ENCODE measurements around the gene KIAA0586. TPM values are rescaled to one million over a fixed set of nuclear protein-coding genes. Genes with fewer than 3 reads are reported as not detected.

The KIAA0586 gene
- 29.8 and 41.8 TPM in 2 replicates for total RNA-seq

DNA sequence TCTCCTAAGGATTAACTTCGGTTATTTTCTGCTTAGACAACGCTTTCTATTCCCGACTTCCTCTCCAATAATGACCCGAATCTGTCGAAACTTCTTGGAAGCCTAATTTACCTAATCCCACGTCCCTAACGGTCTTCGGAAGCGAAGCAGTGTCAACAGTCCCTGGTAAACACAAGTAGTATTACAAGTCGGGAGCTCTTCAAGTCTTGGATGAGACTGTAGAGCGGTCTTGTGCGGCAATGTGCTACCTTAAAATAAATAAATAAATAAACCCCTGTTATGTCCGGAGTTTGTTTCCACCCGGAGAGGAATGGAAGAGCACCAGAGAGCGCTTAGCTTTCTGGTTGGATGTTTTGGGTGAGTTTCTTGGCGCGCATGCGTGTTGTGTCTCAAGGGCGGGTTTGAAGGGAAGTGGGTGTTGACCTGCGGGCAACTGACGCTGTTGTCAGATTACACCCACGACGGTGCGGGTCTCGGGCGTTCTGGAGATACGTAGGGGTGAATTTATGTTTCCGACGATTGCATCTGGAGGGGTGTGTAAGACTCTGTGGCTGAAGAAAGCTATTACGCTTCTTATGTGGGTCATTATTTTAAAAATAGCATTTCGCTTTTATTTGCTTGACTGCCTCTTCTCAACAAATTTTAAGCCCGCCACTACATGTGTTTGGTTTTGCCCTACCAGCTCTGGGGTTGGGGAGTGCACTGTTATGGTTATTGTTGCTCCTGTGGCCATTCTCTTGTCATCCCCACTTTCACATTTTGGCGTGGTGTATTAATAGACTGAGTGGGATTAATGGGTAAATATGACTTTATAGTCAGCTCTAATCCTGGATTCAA, at the start of gene KIAA0586, which contains the start of gene TIMM9:
Gene KIAA0586, plus strand, starts transcription at position 439 of the 837 bp plus-strand sequence. CDS start 546 bp downstream, outside the sequence.
Gene TIMM9, minus strand, starts transcription at position 251 of the 837 bp plus-strand sequence. CDS start 15,586 bp downstream, outside the sequence.

DNA sequence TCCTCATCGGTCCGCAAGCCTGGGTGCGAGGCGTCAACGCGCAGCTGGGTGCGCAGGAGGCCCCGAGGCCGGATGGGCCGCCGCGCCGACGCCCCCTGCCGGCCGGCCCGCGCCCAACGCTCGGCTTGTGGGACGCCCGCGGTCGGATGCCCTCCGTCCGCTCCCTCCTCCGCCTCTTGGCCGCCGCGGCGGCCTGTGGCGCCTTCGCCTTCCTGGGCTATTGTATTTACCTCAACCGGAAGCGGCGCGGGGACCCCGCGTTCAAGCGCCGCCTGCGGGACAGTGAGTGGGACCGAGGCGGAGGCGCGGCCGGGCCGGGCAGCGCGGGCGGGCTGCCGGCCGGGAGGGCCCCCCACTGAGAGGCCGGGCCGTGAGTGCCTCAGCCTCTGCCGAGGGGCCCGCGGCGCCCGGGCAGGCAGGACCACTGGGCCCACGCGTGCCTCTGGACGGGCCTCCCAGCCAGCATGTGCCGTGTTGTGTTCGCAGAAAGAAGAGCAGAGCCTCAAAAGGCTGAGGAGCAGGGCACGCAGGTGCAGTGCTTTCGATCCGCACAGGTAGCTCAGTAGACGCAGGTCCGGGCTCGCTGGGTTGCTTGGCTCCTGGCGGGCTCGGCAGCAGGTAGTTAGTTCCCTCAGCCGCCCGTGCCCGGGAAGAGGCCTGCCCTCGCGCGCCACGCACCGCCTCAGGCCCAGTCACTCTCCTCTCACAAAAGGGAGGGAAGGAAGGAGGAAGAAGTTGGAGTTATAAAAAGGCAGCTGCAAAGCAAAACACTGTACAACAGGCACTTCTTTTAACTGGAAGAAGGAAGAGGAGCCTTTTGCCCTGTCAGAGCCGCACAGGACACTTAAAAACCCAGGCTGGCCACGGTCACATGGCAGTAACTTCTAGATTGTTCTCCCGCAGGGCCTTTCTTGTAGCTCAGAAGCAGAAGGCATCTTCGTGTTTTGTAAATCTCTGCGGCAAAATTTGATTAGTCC, 31.4 kb upstream of the KIAA0586 start, which contains the start of gene TOMM20L:
Gene TOMM20L, plus strand, starts transcription at position 119 of the 977 bp plus-strand sequence. Its CDS starts 28 bp downstream, at position 147.

Small RNA genes lying within 50 kb of the gene (small RNA-seq; reads per million reads assigned to genes)
- gene HSBP1P1, result not detected
- not detected for gene RF00019

Other genes starting within 250 kb of the KIAA0586 start
- 27.8 and 41.5 TPM in 2 replicates for gene ACTR10, start 227.6 kb upstream of the KIAA0586 start, total RNA-seq
- gene PSMA3, start 182.9 kb upstream of the KIAA0586 start, total RNA-seq, result 90.7 and 103 TPM in 2 replicates
- 8.5 and 10.4 TPM in 2 replicates for gene ARID4A, start 129.2 kb upstream of the KIAA0586 start, total RNA-seq
- not detected in 2 replicates for gene TOMM20L, start 31.8 kb upstream of the KIAA0586 start, total RNA-seq
- gene TIMM9, start 188 bp upstream of the KIAA0586 start, total RNA-seq, result 26.1 and 29.3 TPM in 2 replicates
- 0.73 and 2.2 TPM in 2 replicates for gene DACT1, start 210.2 kb downstream of the KIAA0586 start, total RNA-seq